ENCODE results near the gene RFLNA. TPM values are rescaled to one million over a fixed set of nuclear protein-coding genes. Genes with fewer than 3 reads are reported as not detected.

Gene RFLNA
- polyA plus RNA-seq, 1 donor, result 64.3 TPM

DNA sequence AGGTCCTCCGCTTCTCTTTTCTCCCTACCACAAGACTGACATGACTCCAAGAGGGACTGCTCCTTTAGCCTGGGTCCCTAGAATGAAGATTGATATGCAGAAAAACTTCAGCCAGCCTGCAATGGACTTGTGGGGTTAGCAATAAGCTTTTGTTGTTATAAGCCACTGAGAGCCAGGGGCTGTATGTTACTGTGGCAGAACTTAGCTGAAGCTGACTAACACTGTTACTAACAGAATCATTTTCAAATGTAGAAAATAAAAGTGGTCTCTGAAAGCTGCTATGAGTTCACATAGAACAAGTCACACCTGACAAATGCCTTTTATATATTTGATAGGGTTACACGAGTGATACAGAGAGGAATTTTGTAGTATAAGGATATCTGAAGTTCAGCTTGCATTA is 13.6 kb upstream of the RFLNA start:
- Histone ChIP-seq H3K9me3 (ENCODE audit: control insufficient read depth, low read depth, low read length) (peaks cover 6% of the 10 kb centered on the region), H3K27ac (ENCODE audit: low read length) (no peak overlapping the region), H3K27me3 (ENCODE audit: control insufficient read depth, insufficient read depth, low read length) (no peaks in the 10 kb centered on the region), H3K4me3 (ENCODE audit: low read length) (no peak overlapping the region), H3K36me3 (ENCODE audit: control insufficient read depth, insufficient read depth, low read length) (no peaks in the 10 kb centered on the region), H3K4me1 (ENCODE audit: control insufficient read depth, insufficient read depth, low read length) (peaks cover 36% of the 10 kb centered on the region)
- WGBS (ENCODE audit: insufficient coverage, low lambda C conversion rate), result 100% methylated on average over 1 of the region's 2 CpGs
- no peak for DNase-seq

DNA sequence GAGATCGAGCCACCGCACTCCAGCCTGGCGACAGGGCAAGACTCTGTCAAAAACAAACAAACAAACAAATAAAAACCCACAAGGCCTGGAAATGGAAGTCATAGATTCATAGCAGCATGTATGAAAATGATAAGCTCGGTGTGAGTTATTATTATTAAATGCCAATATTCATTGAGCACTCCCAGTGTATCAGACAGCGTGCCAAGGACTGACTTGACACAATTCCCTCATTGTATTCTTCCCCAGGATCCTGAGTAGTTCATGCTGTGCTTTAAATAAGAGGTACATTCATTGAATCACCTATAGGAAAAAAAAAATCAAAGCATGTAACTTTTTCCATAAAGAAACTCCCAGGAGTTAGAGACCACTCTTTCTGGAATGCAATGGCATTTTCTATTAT is 12.6 kb upstream of the RFLNA start:
- no peak overlapping the region for H3K4me3 ChIP-seq (ENCODE audit: low read length)
- no peak overlapping the region for H3K27ac ChIP-seq (ENCODE audit: low read length)
- WGBS (ENCODE audit: insufficient coverage, low lambda C conversion rate), result 100% methylated on average over 2 of the region's 5 CpGs
- H3K9me3 ChIP-seq (ENCODE audit: control insufficient read depth, low read depth, low read length), result peaks cover 6% of the 10 kb centered on the region
- H3K27me3 ChIP-seq (ENCODE audit: control insufficient read depth, insufficient read depth, low read length), result no peaks in the 10 kb centered on the region
- DNase-seq, result no peak
- H3K36me3 ChIP-seq (ENCODE audit: control insufficient read depth, insufficient read depth, low read length), result no peaks in the 10 kb centered on the region
- H3K4me1 ChIP-seq (ENCODE audit: control insufficient read depth, insufficient read depth, low read length), result peaks cover 35% of the 10 kb centered on the region

DNA sequence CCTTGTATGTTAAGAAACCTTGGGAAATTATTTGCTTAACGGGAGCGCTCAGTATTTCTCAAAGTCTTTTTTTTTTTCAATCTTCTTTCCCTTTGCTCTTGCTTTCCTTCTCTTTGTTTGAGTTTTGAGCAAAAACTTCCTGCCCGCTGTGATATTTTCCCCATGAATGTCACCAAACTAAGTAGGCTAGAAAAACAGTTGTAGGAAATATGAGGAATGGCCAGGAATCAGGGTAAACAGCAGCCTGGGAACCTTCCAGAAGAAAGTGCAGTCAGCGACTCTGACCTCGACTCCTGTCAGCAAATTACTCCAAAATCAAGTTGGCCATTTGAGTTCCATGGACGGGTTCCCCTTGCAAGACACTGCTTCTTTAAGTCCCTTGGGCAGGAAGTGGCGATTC is 11.6 kb upstream of the RFLNA start:
- no peak for DNase-seq
- Histone ChIP-seq H3K27me3 (ENCODE audit: control insufficient read depth, insufficient read depth, low read length) (no peaks in the 10 kb centered on the region), H3K36me3 (ENCODE audit: control insufficient read depth, insufficient read depth, low read length) (no peaks in the 10 kb centered on the region), H3K27ac (ENCODE audit: low read length) (no peak overlapping the region), H3K4me1 (ENCODE audit: control insufficient read depth, insufficient read depth, low read length) (peaks cover 25% of the 10 kb centered on the region), H3K4me3 (ENCODE audit: low read length) (no peak overlapping the region), H3K9me3 (ENCODE audit: control insufficient read depth, low read depth, low read length) (peaks cover 6% of the 10 kb centered on the region)
- 75% methylated on average over 2 of the region's 7 CpGs for WGBS (ENCODE audit: insufficient coverage, low lambda C conversion rate)

DNA sequence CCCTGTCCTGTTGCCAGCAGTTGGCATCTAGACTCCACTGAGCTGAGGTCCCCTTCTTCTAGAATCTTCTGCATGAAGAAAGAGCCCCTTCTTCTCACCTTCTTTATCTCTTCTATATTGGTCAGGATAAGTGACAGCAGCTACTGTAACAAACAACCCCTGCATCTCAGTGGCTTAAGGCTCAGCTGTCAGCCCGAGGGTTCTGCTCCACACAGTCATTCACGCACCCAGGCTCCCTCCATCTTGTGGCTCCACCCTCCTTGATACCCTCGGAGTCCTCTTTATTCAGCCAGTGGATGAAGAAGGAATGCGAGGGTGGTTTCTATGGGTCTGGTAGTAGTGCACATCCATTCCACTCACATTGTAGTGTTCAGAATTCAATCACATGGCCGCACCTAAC is 10.5 kb upstream of the RFLNA start:
- Histone ChIP-seq H3K36me3 (ENCODE audit: control insufficient read depth, insufficient read depth, low read length) (no peaks in the 10 kb centered on the region), H3K4me1 (ENCODE audit: control insufficient read depth, insufficient read depth, low read length) (peaks cover 15% of the 10 kb centered on the region), H3K9me3 (ENCODE audit: control insufficient read depth, low read depth, low read length) (peaks cover 6% of the 10 kb centered on the region), H3K27me3 (ENCODE audit: control insufficient read depth, insufficient read depth, low read length) (no peaks in the 10 kb centered on the region), H3K27ac (ENCODE audit: low read length) (no peak overlapping the region), H3K4me3 (ENCODE audit: low read length) (no peak overlapping the region)
- WGBS (ENCODE audit: insufficient coverage, low lambda C conversion rate), result no CpG with 5 or more reads among the region's 5 CpGs
- DNase-seq, result no peak

DNA sequence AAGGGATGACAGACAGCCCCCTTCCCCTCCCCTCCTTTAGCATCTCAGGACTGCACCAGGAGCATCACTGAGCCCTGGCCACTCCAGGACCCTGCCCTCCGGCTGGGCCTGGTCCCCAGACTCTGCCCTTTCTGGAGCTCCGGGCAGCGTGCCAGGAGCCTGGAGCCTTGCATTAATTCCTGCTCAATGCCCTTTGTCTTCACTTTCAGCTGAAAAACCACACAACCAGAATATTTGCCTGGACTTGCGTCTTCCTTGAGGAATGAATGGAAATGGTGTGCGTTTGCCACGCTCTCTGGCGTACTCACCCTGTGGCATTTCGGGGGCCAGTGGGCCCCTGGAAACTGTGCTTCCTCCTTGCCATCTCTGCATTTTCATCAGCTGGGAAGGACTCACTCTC is 8.5 kb upstream of the RFLNA start:
- H3K4me1 ChIP-seq (ENCODE audit: control insufficient read depth, insufficient read depth, low read length), result peaks cover 4% of the 10 kb centered on the region
- H3K36me3 ChIP-seq (ENCODE audit: control insufficient read depth, insufficient read depth, low read length), result no peaks in the 10 kb centered on the region
- no CpG with 5 or more reads among the region's 8 CpGs for WGBS (ENCODE audit: insufficient coverage, low lambda C conversion rate)
- no peaks in the 10 kb centered on the region for H3K27me3 ChIP-seq (ENCODE audit: control insufficient read depth, insufficient read depth, low read length)
- no peak overlapping the region for H3K27ac ChIP-seq (ENCODE audit: low read length)
- H3K4me3 ChIP-seq (ENCODE audit: low read length), result no peak overlapping the region
- peak; percentile 52 to 76 for DNase-seq
- peaks cover 3% of the 10 kb centered on the region for H3K9me3 ChIP-seq (ENCODE audit: control insufficient read depth, low read depth, low read length)

DNA sequence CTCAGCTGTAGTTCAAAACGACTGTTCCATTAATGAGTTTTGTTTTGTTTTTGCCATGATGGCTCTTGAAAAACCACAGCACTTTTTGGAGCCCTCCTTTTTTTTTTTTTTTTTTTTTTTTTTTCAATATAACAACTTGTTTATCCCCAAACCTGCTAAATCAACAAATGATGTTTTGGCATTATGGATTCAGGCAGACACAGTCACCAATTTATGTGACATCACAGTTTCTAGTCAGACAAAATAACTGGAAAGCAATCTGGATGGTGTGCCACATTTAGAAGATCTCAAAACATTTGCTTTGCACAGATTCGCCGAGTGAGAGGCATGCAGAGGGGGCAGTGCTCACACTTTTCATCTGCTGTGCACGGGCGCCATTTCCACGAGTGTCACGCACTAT is 7.9 kb upstream of the RFLNA start:
- WGBS (ENCODE audit: insufficient coverage, low lambda C conversion rate), result 75% methylated on average over 1 of the region's 7 CpGs
- H3K4me3 ChIP-seq (ENCODE audit: low read length), result no peak overlapping the region
- peaks cover 3% of the 10 kb centered on the region for H3K9me3 ChIP-seq (ENCODE audit: control insufficient read depth, low read depth, low read length)
- no peaks in the 10 kb centered on the region for H3K27me3 ChIP-seq (ENCODE audit: control insufficient read depth, insufficient read depth, low read length)
- DNase-seq, result no peak
- H3K36me3 ChIP-seq (ENCODE audit: control insufficient read depth, insufficient read depth, low read length), result no peaks in the 10 kb centered on the region
- peaks cover 4% of the 10 kb centered on the region for H3K4me1 ChIP-seq (ENCODE audit: control insufficient read depth, insufficient read depth, low read length)
- H3K27ac ChIP-seq (ENCODE audit: low read length), result no peak overlapping the region

DNA sequence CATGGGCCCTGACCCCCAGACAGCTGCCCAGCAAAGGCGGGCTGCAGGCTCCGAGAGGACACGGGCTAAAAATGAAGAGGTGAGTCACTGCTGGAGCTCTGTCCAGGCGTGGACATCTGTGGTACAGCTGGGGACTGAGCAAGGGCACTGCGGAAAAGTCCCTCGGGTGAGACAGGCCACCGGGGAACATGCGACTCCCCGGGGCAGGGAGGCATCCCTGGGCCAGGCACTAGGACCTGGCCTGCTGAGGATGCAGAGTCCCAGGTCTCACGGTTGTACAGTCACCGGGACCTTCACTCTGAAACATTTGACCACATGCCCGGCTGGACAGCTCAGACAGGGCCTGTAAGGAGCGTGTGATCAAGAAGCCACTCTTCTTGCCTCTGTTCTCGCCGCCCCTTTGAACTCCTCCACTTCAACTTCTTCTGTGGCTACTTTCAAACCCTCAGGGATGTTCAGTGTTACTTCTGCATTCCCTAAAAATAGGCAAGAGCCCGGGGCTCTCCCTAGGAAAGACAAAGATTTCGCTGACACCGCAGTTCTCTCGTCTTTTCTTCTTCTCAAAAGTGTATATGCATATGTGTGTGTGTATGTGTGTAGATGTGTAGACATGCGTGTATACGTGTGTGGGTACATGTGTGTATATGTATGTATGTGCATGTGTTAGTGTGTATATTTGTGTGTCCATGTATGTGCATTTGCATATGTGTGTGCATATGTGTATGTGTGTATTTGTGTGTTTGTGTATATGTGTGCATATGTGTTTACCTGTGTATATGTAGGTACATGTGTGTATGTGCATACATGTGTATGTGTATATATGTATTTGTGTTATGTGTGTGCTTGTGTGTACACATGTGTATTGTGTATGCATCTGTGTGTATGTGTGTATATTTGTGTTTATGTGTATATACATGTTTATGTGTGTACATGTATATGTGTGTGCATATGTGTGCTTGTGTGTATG is 5.0 kb upstream of the RFLNA start:
- Histone ChIP-seq H3K9me3 (ENCODE audit: control insufficient read depth, low read depth, low read length) (peaks cover 2% of the 10 kb centered on the region), H3K4me3 (ENCODE audit: low read length) (no peak overlapping the region), H3K36me3 (ENCODE audit: control insufficient read depth, insufficient read depth, low read length) (no peaks in the 10 kb centered on the region), H3K27me3 (ENCODE audit: control insufficient read depth, insufficient read depth, low read length) (no peaks in the 10 kb centered on the region), H3K4me1 (ENCODE audit: control insufficient read depth, insufficient read depth, low read length) (peaks cover 18% of the 10 kb centered on the region), H3K27ac (ENCODE audit: low read length) (no peak overlapping the region)
- WGBS (ENCODE audit: insufficient coverage, low lambda C conversion rate), result no CpG with 5 or more reads among the region's 21 CpGs
- DNase-seq, result no peak

DNA sequence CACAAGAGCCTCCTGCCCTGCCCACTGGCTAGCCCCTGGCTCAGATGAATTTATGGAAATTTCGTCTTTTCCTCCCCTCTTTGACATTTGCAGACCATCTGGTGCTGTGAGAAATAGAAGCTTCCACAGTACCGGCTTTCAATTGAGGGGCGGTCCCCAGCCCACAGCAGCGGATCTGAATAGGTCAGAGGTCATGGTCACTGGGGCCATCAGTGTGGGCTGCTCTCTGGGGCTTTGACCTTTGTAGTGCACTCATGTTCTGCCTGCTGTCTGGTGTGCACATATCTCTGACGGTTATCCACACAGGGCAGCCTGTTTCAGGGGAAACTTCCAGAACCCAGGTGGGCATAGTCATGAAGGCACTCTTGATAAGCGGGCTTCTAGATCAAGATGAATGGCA is 2.5 kb upstream of the RFLNA start:
- Histone ChIP-seq H3K27me3 (ENCODE audit: control insufficient read depth, insufficient read depth, low read length) (no peaks in the 10 kb centered on the region), H3K4me1 (ENCODE audit: control insufficient read depth, insufficient read depth, low read length) (peaks cover 15% of the 10 kb centered on the region), H3K27ac (ENCODE audit: low read length) (no peak overlapping the region), H3K36me3 (ENCODE audit: control insufficient read depth, insufficient read depth, low read length) (no peaks in the 10 kb centered on the region), H3K9me3 (ENCODE audit: control insufficient read depth, low read depth, low read length) (no peaks in the 10 kb centered on the region), H3K4me3 (ENCODE audit: low read length) (no peak overlapping the region)
- DNase-seq, result no peak
- WGBS (ENCODE audit: insufficient coverage, low lambda C conversion rate), result no CpG with 5 or more reads among the region's 6 CpGs

DNA sequence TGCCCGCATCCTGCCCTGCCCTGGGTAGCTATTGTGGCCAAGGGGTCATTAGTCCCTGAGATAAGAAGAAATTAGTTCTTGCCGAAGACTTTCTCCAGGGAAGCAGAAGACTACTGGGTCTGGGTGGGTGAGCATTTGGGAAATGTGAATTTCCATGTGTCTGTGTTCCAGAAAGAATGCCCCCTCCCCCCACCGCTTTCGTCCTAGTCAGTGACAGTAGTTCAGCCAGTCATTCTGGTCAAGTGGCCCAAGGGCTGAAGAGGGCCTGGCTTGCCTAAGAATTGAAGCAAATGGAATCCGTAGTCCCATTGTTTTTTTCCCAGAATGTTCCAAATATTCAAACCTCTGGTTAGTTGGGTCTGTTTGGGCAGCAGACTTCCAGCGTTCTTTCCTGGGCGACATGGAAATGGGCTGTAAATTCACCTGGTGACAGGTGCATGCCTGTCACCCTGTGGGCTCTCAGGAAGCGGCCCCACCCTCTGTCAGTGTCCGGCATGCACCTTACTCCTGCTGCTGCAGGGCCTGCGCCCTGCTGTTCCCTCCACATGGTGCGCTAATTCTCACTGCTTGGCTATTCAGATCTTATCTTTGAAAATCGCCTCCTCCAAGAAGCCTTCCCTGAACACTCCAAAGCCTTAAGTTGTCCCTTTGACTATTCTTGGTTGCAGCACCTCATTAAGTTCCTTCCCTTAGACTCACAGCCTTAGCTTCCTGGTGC is 1.4 kb upstream of the RFLNA start:
- H3K36me3 ChIP-seq (ENCODE audit: control insufficient read depth, insufficient read depth, low read length), result peaks cover 7% of the 10 kb centered on the region
- H3K4me3 ChIP-seq (ENCODE audit: low read length), result no peak overlapping the region
- DNase-seq, result peak in 1 of 2 donors; percentile 37
- H3K27me3 ChIP-seq (ENCODE audit: control insufficient read depth, insufficient read depth, low read length), result no peaks in the 10 kb centered on the region
- 80% methylated on average over 1 of the region's 12 CpGs for WGBS (ENCODE audit: insufficient coverage, low lambda C conversion rate)
- H3K27ac ChIP-seq (ENCODE audit: low read length), result no peak overlapping the region
- H3K4me1 ChIP-seq (ENCODE audit: control insufficient read depth, insufficient read depth, low read length), result peaks cover 25% of the 10 kb centered on the region
- H3K9me3 ChIP-seq (ENCODE audit: control insufficient read depth, low read depth, low read length), result no peaks in the 10 kb centered on the region

DNA sequence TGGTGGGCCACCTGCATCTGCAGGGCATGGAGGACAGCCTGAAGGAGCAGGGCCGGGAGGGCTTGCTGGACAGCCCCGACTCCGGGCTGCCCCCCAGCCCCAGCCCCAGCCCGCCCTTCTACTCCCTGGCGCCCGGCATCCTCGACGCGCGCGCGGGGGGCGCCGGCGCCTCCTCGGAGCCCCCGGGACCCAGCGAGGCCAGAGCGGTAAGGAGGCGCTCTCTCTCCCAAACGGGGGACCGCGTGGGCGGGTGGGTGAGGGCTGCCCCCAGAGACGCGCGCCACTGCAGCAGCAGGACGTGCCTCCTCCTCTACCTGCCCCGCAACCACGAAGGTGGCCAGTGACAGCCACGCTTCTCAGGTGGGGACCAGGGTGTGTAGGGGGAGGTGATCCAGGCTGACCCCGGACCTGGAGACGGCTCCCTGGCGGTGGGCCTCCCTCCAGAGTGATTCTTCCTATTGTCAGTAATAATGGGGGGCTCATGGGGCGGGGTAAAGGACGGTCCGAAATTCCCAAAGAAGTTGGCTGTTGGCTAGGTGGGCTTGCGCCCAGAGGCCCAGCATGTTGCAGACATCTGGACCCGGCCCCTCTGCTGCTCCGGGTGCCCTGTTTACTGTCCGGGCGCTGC is 652 bp downstream of the RFLNA start:
- peak overlapping the region; percentile 77 for H3K4me3 ChIP-seq (ENCODE audit: low read length)
- no peaks in the 10 kb centered on the region for H3K27me3 ChIP-seq (ENCODE audit: control insufficient read depth, insufficient read depth, low read length)
- H3K9me3 ChIP-seq (ENCODE audit: control insufficient read depth, low read depth, low read length), result no peaks in the 10 kb centered on the region
- H3K36me3 ChIP-seq (ENCODE audit: control insufficient read depth, insufficient read depth, low read length), result peaks cover 18% of the 10 kb centered on the region
- DNase-seq, result peak in 1 of 2 donors; percentile 63
- H3K4me1 ChIP-seq (ENCODE audit: control insufficient read depth, insufficient read depth, low read length), result peaks cover 28% of the 10 kb centered on the region
- WGBS (ENCODE audit: insufficient coverage, low lambda C conversion rate), result 20% methylated on average over 2 of the region's 42 CpGs
- H3K27ac ChIP-seq (ENCODE audit: low read length), result peak overlapping the region; percentile 90
